Measurements from ENCODE around the gene PLA1A. TPM values are rescaled to one million over a fixed set of nuclear protein-coding genes. Genes with fewer than 3 reads are reported as not detected.

PLA1A gene
- total and polyA plus RNA-seq, 2 donors (not counting 3 experiments of a cell fraction or from before 2014, with no cell fraction given) = 0.07 TPM; not detected in 1

DNA sequence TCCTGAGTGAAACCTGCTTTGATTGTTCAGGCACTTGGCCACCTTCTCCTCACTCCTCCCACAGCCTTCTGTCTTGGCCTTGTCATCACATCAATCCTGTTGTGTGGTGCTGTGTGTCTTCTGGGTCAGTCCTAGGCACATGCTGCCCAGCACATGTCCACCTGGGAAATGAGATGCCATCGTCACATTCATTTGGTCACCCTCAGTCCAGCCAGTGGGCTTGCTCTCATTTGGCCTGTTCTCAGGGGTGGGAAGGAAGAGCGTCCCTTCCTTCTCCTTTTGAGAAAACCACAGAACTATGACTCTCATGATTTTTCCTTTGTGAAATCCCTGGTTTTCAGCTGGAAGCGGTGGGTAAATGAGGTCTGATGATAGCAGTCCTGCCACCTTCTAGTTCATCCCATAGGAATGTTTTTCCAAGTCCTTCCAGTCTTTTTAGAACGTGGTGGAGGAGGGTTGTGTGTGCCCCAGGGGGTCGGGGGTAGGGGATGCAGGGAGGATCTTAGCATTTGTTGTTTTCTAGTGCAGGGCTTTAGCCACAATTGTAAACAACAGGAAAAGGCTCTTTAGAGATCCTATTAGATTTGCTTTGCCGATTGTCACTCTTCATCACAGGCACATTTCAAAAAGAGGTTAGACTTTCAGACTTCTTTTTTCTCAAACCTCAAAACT, 8.4 kb upstream of the PLA1A start:
- ChIA-PET CTCF (no interaction called here), POLR2A (no interaction called here)
- no peaks in the 10 kb centered on the region for H3K79me2 ChIP-seq (ENCODE audit: control insufficient read depth, insufficient read depth, low read length)
- no peak overlapping the region for H3K4me2 ChIP-seq (ENCODE audit: insufficient read depth, low read length)
- no peak for FAIRE-seq
- H3K9me1 ChIP-seq (replicated peaks; ENCODE audit: control insufficient read depth, extremely low read depth, insufficient read depth, low read length) = no peaks in the 10 kb centered on the region
- H3K36me3 ChIP-seq (ENCODE audit: control insufficient read depth in 2 of 2, extremely low read depth in 1 of 2, insufficient read depth in 2 of 2, low read length in 2 of 2) = no peaks in the 10 kb centered on the region
- DNase-seq (ENCODE audit: low read depth, low spot score) = no peak
- dilution Hi-C loops (cut with MboI; ENCODE audit: extremely low pct_ligation_motif_present, low sequenced_read_pairs) (no loop called here), intact Hi-C loops (cut with micrococcal nuclease) (no loop called here)
- no peaks in the 10 kb centered on the region for H3K9me3 ChIP-seq (replicated peaks; ENCODE audit: control insufficient read depth, insufficient read depth, low read length)
- H3K4me3 ChIP-seq (replicated peaks in 1 of 3; ENCODE audit: insufficient read depth in 1 of 3, low read depth in 1 of 3, low read length in 3 of 3) = no peak overlapping the region
- no peaks in the 10 kb centered on the region for H3K4me1 ChIP-seq (ENCODE audit: control insufficient read depth, extremely low read depth, insufficient read depth, low read length)
- BruUV-seq (replicated peaks) = no TSS peak
- H2AFZ ChIP-seq (ENCODE audit: low read depth, low read length) = no peak overlapping the region
- no peaks in the 10 kb centered on the region for H4K20me1 ChIP-seq (replicated peaks; ENCODE audit: control insufficient read depth, extremely low read depth, insufficient read depth, low read length)
- no peaks in the 10 kb centered on the region for H3K27me3 ChIP-seq (ENCODE audit: control insufficient read depth in 2 of 2, insufficient read depth in 2 of 2, low read length in 2 of 2)
- H3K27ac ChIP-seq (ENCODE audit: insufficient read depth, low read depth, low read length) = no peak overlapping the region
- H3K9ac ChIP-seq (replicated peaks; ENCODE audit: extremely low read depth, insufficient read depth, low read length) = no peak overlapping the region
- TF ChIP-seq POLR2AphosphoS5 (IDR thresholded peaks at IDR 0.05; ENCODE audit: insufficient read depth, low read depth, low read length) (no peak), MYC (IDR thresholded peaks at IDR 0.05; ENCODE audit: low read depth, low read length) (no peak), JUN (IDR thresholded peaks at IDR 0.05; ENCODE audit: borderline replicate concordance, insufficient read depth, insufficient read length, low read depth) (no peak), EZH2 (IDR thresholded peaks at IDR 0.05; ENCODE audit: borderline replicate concordance, low read depth, low read length, severe bottlenecking) (no peak), GATA2 (IDR thresholded peaks at IDR 0.05; ENCODE audit: insufficient read depth, insufficient read length, low read depth, low read length) (no peak), FOS (IDR thresholded peaks at IDR 0.05; ENCODE audit: borderline replicate concordance, insufficient read depth, low read length) (no peak), POLR2A (IDR thresholded peaks at IDR 0.05; ENCODE audit: low read depth, low read length) (no peak)
- TF ChIP-seq, protein P1, sequence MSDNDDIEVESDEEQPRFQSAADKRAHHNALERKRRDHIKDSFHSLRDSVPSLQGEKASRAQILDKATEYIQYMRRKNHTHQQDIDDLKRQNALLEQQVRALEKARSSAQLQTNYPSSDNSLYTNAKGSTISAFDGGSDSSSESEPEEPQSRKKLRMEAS (IDR thresholded peaks at IDR 0.05; ENCODE audit: insufficient read depth, insufficient read length) = no peak
- TF ChIP-seq, protein P2, sequence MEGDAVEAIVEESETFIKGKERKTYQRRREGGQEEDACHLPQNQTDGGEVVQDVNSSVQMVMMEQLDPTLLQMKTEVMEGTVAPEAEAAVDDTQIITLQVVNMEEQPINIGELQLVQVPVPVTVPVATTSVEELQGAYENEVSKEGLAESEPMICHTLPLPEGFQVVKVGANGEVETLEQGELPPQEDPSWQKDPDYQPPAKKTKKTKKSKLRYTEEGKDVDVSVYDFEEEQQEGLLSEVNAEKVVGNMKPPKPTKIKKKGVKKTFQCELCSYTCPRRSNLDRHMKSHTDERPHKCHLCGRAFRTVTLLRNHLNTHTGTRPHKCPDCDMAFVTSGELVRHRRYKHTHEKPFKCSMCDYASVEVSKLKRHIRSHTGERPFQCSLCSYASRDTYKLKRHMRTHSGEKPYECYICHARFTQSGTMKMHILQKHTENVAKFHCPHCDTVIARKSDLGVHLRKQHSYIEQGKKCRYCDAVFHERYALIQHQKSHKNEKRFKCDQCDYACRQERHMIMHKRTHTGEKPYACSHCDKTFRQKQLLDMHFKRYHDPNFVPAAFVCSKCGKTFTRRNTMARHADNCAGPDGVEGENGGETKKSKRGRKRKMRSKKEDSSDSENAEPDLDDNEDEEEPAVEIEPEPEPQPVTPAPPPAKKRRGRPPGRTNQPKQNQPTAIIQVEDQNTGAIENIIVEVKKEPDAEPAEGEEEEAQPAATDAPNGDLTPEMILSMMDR (IDR thresholded peaks at IDR 0.05; ENCODE audit: extremely low read depth in 1 of 2, insufficient read depth in 1 of 2, low read depth in 1 of 2, low read length in 2 of 2) = no peak

All from endothelial cell of umbilical vein (primary cell).